ENCODE measurements around the gene MYO1F. TPM values are rescaled to one million over a fixed set of nuclear protein-coding genes. Genes with fewer than 3 reads are reported as not detected.

MYO1F gene
- total RNA-seq, 2 donors from 2014 or later, result 2.0 to 8.0 TPM

- Histone ChIP-seq H3K9me3 (no peaks in the 10 kb centered on the region), H3K27ac (no peak overlapping the region), H3K4me1 (peaks cover 13% of the 10 kb centered on the region), H3K27me3 (no peaks in the 10 kb centered on the region), H3K36me3 (replicated peaks in 1 of 2; ENCODE audit: insufficient read depth in 1 of 2, low read depth in 2 of 2) (no peaks in the 10 kb centered on the region), H3K4me3 (no peak overlapping the region)
- 88 to 93% methylated on average over 2 of the region's 2 CpGs for WGBS, 2 donors
- TF ChIP-seq POLR2A (IDR thresholded peaks at IDR 0.05) (no peak), CTCF (IDR thresholded peaks at IDR 0.05) (no peak)
- intact Hi-C loops (cut with DNase I), result no loop called here
- no peak for ATAC-seq
- no peak for DNase-seq
Observed at GRCh38 chr19:8593931-8594330, 16.7 kb upstream of the MYO1F start.

GRCh38 chr19:8592231-8593009, 15.2 kb upstream of the MYO1F start:
- peak; percentile 85 to 94 (median 91) for DNase-seq
- Histone ChIP-seq H3K4me1 (peaks cover 13% of the 10 kb centered on the region), H3K27me3 (no peaks in the 10 kb centered on the region), H3K27ac (peak overlapping the region; percentile 4 to 40 (median 18)), H3K9me3 (no peaks in the 10 kb centered on the region), H3K36me3 (replicated peaks in 1 of 2; ENCODE audit: insufficient read depth in 1 of 2, low read depth in 2 of 2) (no peaks in the 10 kb centered on the region), H3K4me3 (no peak overlapping the region)
- WGBS, 2 donors, result 2% methylated on average over 34 to 55 of the region's 55 CpGs
- peak in 1 of 3 donors; percentile 26 for TF ChIP-seq POLR2A (IDR thresholded peaks at IDR 0.05)
- no peak for TF ChIP-seq CTCF (IDR thresholded peaks at IDR 0.05)
- peak; percentile 81 for ATAC-seq
- intact Hi-C loops (cut with DNase I), result no loop called here

- Histone ChIP-seq H3K27ac (no peak overlapping the region), H3K4me1 (peaks cover 13% of the 10 kb centered on the region), H3K27me3 (no peaks in the 10 kb centered on the region), H3K4me3 (no peak overlapping the region), H3K9me3 (no peaks in the 10 kb centered on the region), H3K36me3 (replicated peaks in 1 of 2; ENCODE audit: insufficient read depth in 1 of 2, low read depth in 2 of 2) (no peaks in the 10 kb centered on the region)
- intact Hi-C loops (cut with DNase I), result no loop called here
- TF ChIP-seq CTCF (IDR thresholded peaks at IDR 0.05) (no peak), POLR2A (IDR thresholded peaks at IDR 0.05) (no peak)
- DNase-seq, result no peak
- 64 to 71% methylated on average over 20 to 27 of the region's 32 CpGs for WGBS, 2 donors
- no peak for ATAC-seq
Observed at GRCh38 chr19:8589177-8589714, 12.0 kb upstream of the MYO1F start.

GRCh38 chr19:8585894-8586750, 8.9 kb upstream of the MYO1F start:
- Histone ChIP-seq H3K4me1 (no peaks in the 10 kb centered on the region), H3K27me3 (no peaks in the 10 kb centered on the region), H3K27ac (no peak overlapping the region), H3K9me3 (no peaks in the 10 kb centered on the region), H3K36me3 (replicated peaks in 1 of 2; ENCODE audit: insufficient read depth in 1 of 2, low read depth in 2 of 2) (no peaks in the 10 kb centered on the region), H3K4me3 (no peak overlapping the region)
- ATAC-seq (no peak), DNase-seq (peak in 3 of 4 donors; percentile 35 to 62 (median 55))
- intact Hi-C loops (cut with DNase I), result no loop called here
- WGBS, 2 donors, result 57 to 73% methylated on average over 5 to 34 of the region's 34 CpGs
- TF ChIP-seq POLR2A (IDR thresholded peaks at IDR 0.05) (no peak), CTCF (IDR thresholded peaks at IDR 0.05) (peak; percentile 14 to 55 (median 42))
